ENCODE measurements around the gene ZNF22.
"Not testable (repeated sequence)": the region's sequence is repeated elsewhere in the genome, so short reads cannot be mapped to it uniquely, and the experiment has no call there.

ZNF22 gene

DNA sequence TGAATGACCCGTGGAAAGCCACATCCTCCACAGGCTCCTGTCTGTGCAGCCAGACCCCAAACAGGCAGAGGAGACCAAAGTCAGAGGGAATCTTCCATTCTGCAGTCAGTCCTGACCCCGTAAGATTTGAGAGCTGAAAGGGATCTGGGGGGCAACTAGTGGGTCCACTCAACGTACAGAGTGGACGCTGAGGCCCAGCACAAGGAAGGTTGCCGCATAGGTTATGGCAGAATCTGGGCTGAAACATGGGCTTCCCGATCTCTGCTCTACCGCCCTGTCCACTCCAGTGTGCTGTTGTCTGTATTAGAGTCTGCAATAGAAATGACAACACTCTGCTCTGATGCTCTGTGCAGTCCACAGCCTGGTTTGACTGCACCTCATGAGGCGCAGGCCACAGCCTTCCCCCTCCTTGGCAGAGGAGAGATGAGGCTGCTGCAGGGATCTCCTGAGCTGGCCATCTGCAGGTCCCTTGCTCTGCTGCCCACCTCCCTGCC lies 7.9 kb upstream of the ZNF22 start:
- no peak for DNase-seq

DNA sequence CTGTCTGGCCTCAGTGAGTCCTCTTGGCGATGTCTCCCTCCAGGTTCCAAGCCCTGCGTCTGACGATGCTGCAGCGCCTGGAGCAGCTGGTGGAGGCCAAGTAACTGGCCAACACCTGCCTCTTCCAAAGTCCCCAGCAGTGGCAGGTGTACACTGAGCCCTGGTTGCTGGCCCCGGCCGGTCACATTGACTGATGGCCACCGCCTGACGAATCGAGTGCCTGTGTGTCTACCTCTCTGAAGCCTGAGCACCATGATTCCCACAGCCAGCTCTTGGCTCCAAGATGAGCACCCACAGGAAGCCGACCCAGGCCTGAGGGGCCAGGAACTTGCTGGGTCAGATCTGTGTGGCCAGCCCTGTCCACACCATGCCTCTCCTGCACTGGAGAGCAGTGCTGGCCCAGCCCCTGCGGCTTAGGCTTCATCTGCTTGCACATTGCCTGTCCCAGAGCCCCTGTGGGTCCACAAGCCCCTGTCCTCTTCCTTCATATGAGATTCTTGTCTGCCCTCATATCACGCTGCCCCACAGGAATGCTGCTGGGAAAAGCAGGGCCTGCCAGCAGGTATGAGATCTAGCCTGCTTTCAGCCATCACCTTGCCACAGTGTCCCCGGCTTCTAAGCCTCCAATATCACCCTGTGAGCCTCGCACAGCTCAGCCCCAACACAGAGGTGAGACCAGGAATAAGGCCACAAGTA lies 7.3 kb upstream of the ZNF22 start:
- DNase-seq = no peak

DNA sequence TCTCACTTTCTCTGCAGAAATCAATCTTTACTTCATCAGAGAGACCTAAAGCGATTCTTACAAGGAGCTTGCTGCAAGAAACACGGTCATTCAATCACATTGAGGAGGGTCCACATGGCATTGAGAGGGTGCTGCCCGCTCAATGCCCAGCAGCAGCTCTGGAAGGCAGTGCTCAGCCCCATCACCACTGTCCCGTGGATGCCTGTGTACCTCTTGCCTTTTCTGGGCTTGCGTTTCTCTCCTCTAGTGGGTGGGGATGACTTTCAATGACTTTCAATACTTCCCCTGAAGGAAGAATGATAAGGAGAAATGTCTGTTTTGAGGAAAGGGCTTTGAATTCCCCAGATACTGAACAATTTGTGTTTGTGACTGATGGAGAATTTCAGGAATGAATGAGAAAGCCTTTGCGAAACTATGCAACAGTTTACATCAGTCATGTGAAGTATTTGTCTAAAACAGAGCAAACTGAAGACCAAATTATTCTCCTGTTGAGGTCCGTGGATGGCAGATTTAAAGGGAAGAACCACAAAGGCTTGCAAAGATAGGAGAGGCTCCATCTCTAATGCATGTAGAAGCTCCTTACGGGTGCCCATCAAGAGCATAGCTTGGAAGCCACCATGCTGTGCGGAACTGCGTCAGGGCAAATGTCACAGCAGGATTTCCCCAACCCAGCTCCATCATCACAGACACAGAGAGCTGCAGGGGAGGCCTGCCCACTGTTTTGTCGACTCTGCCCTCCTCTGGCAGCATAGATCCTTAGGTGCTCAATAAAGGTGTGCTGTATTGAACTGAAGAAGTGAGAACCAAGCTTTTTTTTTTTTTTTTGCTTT lies 6.6 kb upstream of the ZNF22 start:
- no peak for DNase-seq

DNA sequence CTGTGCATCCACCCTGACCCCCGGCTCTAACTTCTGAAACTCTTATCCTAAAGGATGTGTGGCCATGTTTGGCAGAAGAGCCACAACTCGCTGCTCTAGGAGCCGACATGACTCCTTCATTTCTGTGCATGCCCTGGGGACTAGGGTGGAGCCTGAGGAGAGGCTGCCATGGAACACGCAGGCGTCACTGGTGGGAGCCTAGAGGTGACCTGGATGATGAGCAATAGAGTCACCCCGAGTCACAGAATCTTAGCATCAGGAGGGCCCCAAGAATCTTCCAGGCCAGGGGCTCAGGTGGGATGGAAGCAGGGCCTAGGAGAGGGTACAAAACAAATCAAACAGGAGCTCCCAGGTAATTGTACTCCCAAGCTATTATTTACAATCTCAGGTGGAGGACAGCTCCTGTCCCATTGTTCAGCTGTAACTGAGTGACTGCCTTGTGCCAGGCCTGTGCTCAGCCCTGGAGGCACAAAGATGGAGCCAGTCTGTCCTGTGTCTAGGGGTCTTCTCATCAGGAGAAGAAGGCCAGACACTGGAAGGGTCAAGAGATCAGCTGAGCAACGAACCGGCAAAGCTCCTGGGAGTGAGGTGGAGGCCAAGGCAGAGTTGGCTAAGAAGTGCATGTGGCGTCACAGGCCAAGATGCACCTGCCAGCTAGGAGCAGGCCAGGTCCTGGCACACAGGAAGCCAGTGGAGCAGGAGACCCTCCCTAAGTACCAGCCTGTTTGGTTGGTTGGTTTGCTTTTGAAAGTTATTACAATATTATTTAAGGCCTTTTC lies 5.8 kb upstream of the ZNF22 start:
- DNase-seq = no peak

DNA sequence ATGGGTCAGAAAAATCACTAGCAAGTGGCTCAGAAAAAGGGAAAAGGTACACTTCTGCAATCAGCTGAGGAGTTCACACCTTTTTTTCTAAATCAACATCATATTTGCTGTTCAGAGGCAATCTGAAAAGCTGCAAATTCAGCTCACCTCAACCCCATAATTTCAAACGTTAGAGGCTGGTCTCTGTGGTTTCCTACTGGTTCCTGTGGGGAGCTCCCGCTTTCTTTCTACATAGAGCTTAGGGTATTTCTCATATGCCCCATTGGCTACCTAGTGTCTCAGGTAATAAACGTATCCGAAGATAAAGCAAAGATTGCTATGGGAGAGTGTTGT lies 5.2 kb upstream of the ZNF22 start:
- no peak for DNase-seq

DNA sequence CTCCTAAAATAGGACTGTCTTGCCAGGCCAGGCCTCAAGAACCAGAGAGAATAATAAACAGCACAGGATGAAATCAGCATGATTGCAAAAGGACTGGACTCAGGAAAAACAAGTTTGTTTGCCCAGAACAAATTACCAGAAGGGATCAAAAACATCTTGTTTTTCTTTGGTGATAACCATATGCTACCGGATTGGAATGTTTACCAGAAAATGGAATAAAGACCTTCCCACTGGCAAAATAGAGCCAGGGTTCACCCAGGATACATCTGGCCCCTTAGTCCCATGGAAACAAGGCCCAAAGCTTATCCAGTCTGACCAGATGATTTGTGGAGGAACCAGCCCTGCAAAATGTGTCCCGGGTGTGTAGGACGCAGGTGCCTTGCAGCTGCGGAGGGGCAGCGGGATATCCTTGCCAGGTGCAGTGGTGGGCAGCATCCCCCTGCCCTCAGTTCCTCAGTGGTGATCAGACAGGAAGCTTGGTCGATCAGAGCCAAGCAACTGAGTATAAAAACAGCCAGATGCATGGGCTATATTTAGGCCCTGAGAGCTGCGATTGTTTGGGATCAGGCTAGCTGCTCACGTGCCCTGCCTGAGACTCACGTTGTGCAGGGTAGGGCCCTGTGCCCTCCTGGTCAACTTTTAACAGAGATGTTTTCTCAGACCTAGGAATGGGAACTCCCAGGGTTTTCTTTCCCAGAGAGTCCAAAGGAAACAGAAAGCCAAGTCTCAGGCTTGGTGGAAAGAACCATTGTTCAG lies 4.6 kb upstream of the ZNF22 start:
- DNase-seq = peak; percentile 17

DNA sequence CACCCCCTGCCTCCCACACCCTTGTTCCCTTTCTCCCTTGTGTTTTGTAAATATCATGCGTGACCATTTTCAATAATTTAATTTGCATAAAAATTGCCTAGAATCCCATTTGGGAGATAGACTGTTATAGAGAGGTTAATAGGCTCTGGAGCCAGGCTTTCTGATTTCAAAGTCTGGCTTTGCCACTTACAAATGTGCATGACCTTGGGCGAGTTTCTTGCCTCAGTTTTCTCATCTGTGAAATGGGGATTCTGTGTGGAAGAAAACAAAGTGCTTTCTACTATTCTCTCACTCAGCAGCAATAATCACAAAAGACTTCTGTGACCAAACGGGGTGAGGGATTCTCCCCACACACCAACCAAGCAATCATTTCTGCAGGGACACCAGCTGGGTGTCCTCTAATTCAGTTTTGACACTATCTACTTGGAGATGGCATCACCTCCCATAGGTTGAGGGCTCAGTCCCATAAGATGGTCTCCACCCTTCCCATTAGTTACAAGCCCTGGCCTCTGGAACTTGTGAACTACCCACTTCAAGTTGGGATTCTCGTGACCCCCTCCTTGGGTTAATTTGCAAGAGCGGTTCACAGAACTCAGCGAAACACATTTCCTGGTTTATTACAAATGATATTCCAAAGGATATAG lies 3.5 kb upstream of the ZNF22 start:
- no peak for DNase-seq

DNA sequence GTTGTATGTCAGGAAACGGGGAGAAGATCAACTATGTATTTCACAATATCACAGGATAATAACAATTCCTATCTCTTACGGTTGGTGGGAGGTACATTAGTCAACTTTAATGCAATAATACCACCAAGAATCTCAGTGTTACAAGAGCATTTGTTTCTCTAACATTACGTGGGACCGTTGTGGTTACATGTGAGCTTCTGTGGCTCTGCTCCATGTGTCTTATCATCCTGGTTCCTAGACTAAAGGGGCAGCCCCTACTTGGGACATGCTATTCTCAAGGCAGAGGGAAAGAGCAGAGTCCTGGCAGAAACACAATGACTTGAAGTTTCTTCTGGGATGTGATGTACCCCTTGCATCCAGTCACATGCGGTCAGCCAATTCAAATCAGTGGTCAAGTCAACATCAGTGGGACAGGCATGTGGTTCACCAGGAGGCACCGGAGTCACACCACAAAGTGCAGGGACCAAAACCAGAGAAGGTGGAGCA lies 2.5 kb upstream of the ZNF22 start:
- no peak for DNase-seq

DNA sequence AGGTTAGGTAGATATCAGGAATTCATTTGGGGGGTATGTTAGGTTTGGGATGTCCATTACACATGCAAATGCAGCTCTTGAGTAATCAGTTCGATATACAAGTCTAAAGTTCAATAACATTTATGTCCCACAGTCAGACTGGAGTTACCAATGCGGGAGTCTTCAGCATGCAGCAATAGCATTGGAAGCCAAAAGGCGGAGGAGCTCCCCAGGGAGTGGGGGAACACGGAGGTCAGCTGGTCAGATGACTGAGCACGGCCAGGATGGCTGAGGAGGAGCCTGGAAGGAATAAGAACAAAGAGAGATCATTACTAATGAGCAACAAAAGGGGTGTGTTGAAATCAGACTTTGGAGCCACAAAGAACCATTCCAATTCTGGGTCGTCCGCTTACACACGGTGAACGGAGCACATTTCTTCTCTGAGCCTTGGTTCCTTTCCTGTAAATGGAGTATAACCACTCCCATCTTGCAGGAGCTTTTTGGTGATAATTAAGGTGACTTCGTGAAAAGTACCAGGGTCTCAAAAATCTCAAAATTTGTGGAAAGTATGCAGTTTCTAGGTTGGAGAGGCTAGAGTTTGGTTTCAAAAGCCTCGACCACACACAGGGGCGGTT lies 478 bp upstream of the ZNF22 start:
- DNase-seq = no peak

DNA sequence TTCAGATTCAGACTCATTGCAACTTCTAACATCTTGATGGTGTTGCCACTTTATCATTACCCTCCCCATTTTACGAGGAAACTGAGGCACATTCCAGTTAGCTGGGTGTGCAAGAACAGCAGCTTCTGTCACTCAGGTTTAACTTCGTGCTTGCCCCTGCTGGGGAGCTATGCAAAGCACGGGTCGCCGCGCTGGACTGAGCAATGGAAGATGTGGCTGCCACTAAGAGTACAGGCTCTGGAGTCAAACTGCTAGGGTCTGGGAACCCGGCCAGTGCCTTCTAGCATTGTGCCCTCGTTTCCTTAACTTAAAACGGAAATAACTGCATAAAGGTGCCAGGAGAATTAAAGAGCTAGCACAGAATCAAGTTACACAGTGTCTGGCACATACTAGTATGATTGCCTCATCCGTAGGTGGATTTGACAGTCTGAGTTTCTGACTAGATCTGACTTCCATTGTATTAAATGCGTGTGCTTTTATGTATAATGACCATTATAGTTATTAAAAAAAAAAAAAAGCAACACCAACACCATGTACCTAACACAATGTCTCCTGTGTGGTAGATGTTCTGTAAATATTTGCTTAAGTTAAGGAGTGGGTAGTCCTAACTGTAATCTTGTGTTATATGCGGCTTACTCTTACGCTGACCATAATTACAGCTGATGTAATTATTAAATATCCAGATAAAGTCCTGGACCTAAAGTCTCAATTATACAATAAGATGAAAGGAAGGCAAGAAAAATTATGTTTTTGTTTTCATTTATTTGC lies 842 bp downstream of the ZNF22 start:
- peak; percentile 38 for DNase-seq

DNA sequence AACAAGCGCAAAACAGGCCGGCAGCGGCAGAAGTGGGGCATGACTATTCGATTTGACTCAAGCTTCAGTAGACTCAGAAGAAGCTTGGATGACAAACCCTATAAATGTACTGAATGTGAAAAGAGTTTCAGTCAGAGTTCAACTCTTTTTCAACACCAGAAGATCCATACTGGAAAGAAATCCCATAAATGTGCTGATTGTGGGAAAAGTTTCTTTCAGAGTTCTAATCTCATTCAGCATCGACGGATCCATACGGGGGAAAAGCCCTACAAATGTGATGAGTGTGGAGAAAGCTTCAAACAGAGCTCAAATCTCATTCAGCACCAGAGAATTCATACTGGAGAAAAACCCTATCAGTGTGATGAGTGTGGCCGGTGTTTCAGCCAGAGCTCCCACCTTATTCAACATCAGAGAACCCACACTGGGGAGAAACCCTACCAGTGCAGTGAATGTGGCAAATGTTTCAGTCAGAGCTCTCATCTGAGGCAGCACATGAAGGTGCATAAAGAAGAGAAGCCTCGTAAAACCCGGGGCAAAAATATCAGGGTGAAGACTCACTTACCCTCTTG lies 2.8 kb downstream of the ZNF22 start:
- DNase-seq = no peak

DNA sequence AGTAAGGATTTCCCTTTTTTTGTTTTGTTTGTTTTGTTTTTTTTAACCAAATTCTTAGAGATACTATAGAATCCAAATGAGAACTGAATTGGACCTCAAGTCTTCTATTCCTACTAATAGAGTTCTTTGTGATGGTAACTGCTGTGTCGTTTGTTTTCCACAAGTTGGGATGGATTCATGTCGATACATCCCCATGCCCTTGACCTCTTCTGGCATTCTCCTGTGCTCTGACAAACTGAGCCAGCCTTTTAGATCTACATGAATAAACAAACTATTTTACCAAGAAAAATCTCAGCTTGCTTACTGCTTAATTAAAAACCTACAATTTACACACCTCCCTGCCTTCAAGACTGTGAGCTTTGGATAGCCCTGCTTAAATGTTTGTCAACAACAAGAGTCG lies 3.9 kb downstream of the ZNF22 start:
- no peak for DNase-seq

DNA sequence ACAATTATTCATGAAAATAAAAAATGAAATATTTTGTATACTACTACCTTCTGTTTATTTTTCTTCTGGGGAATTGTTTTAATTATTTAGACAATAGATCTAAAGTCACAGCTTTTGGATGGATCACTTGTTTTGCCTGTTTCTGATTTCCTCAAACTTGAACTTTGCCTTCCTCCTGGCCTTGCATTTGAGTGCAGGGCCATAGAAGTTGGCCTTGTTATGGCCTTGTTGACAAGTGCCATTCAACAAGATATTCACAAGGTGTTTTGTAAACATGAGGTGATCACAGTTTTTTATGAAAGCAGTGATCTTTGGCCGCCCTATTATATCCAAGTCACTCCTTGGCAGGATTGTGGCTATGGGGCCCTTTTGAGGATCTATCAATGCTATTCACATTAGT lies 4.6 kb downstream of the ZNF22 start:
- DNase-seq = no peak

DNA sequence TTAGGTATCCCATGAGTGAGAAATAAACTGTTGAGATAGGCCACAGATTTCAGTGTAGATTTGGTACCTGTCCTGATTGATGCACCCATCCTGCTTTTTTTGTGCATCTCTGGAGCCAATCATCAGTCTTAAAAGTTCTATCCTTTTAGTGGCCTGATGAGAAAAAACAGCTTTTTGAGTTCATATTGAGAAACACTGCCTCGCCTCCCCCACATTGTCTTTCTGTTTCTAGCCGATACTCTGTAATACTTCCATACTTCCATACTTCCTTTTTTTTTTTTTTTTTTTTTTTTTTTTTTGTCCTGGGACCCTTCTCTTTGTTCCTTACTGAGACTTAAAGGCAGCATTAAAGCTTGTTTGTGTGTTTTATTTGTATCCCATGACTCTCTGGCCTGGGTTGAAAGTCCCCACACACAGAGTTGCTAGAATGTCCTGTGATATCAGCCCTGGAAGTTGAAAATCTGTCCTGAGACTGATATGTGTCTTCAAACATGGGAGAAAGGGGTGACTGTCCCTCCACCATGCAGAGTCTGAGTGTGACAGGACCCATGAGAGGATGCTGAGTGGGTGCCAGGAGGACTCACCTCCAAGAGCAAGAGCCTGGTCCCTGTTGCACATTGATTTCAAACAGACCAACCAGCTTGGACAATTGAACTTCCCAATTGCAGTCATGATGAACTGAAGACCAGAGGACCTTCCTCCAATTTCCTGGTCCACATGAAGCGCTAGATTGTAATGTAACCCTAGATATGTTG lies 5.7 kb downstream of the ZNF22 start:
- DNase-seq = no peak

DNA sequence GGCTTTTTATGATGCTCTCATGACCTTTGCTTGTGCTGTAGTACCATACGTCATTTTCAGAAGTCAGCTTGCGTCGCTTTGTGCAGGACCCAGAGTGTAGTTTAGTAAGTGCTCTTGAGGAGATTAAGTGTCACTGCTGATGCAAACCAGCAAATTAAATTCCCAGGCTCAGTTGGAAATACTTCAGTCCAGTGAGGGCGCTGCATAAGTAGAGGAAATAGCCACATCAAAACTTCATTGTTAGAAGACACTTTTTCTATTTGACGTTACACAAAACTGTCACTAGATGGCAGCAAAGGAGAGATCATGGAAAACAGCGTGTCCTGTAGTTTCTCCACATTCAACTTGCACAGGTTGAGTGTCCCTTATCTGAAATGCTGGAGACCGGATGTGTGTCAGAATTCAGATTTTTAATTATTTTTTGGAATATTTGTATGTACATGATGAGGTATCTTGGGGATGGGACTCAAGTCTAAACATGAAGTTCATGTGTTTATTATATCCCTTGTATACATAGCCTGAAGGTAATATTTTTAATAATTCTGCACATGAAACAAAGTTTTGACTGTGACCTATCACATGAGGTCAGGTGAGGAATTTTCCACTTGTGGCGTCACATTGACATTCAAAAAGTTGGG lies 7.9 kb downstream of the ZNF22 start:
- peak; percentile 55 for DNase-seq

DNA sequence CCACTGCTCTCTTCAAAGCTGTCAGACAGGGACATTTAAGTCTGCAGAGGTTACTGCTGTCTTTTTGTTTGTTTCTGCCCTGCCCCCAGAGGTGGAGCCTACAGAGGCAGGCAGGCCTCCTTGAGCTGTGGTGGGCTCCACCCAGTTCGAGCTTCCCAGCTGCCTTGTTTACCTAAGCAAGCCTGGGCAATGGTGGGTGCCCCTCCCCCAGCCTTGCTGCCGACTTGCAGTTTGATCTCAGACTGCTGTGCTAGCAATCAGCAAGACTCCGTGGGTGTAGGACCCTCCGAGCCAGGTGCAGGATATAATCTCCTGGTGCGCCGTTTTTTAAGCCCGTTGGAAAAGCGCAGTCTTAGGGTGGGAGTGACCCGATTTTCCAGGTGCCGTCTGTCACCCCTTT lies 13.8 kb downstream of the ZNF22 start:
- DNase-seq = not testable (repeated sequence)

DNA sequence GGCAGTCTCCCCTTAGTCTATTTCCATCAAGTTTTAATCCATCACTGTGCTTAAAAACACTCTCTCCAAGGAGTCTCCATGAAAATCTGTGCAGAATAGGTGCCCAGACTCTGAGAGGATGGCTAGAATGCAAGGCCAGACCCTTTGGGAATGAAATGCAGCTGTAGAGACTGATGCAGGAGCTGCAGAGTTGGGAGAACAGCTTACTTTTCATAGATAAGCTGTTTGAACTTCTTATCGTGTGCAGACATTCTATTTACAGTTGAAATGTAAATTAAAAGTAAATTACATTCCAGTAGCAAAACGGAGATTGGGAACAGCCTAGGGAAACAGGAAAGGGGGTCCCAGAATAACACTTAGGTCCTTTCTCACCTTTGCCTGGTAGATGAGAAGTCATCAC lies 14.9 kb downstream of the ZNF22 start:
- no peak for DNase-seq

DNA sequence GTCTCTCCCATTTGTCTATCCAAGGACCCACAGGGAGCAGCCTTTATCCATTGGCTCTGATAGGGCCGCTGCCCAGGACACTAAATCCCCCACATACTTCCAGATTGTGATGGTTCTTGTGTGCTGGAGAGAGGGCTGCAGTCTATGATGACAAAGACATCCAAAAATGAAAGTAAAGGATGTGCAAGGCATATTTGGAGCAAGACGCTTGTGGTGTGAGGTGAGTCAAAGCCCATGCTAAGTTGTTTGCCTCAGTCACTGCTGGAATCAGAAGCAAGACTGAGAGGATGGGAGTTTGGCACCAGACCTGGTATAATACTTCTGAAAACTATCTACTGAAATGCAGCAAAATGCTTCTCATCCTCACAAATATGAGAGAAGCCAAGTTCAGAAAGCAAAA lies 22.7 kb downstream of the ZNF22 start:
- no peak for DNase-seq

DNA sequence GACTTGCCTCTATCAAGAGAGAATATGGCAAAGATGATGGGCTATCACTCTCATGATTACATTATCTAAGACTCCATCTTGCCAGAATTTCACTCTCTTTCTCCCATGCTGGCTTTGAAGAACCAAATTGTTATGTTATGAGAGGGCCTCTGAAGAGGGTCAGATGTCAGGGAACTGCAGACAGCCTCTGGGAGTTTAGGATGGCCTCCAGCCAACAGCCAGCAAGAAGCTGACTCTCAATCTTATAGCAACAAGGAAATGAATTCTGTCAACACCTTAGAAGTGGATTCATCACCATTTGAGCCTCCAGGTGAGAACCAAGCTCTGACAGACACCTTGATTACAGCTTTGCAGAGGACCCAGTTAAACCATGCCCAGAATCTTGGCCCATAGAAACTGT lies 33.6 kb downstream of the ZNF22 start:
- no peak for DNase-seq
